Tibial nerve (tissue), 4 donors: ENCODE results near the gene SYNRG. TPM values are rescaled to one million over a fixed set of nuclear protein-coding genes. Genes with fewer than 3 reads are reported as not detected.

Experiments used
- DNase-seq, 2 donors: peaks; one replicate each; pipeline ENCODE4 v3.0.0-alpha.2; 2019; ENCODE audit warnings: low spot score in 2 of 2
- H3K27ac ChIP-seq, 4 donors: fragments of 200-600 bp; sonication (generic) in 3 of 4; one replicate each; pipeline ENCODE4 v1.5.1; 2017 to 2019; ENCODE audit warnings: mild to moderate bottlenecking in 1 of 4
- H3K27me3 ChIP-seq, 2 donors: fragments of 200-600 bp; sonication (generic) in 1 of 2; one replicate each; pipeline versions ENCODE4 v1.5.1 to v1.6.0; 2017 to 2019
- H3K36me3 ChIP-seq, 3 donors: fragments of 200-600 bp; sonication (generic); one replicate each; pipeline ENCODE4 v1.5.1; 2018 to 2019
- H3K4me1 ChIP-seq, 4 donors: fragments of 200-600 bp; sonication (generic) in 3 of 4; one replicate each; pipeline ENCODE4 v1.5.1; 2017 to 2019
- H3K4me3 ChIP-seq, 4 donors: fragments of 200-600 bp; sonication (generic) in 3 of 4; one replicate each; pipeline ENCODE4 v1.5.1; 2017 to 2019; ENCODE audit warnings: mild to moderate bottlenecking in 1 of 4, moderate library complexity in 1 of 4
- H3K9me3 ChIP-seq, 4 donors: fragments of 200-600 bp; sonication (generic) in 3 of 4; one replicate each; pipeline ENCODE4 v1.5.1; 2017 to 2019
- EP300 ChIP-seq, 2 donors: sonication (generic); formaldehyde crosslinking; IDR thresholded peaks; one replicate each; pipeline ENCODE4 v1.6.1; 2017; ENCODE audit warnings: antibody characterized with exemption in 2 of 2, mild to moderate bottlenecking in 1 of 2
- POLR2A ChIP-seq, 2 donors: fragments of 450-650 bp; IDR thresholded peaks; one replicate each; pipeline ENCODE4 v1.6.1; 2017; ENCODE audit warnings: antibody characterized with exemption in 2 of 2, mild to moderate bottlenecking in 2 of 2, moderate library complexity in 2 of 2
- WGBS, 2 donors: methylation state at CpG; one replicate each; pipeline ENCODE4 v1.1.5; 2018; 5-methylcytosine and 5-hydroxymethylcytosine counted together
- total RNA-seq, 4 donors: library from RNA; depleted of rRNA; stranded (reverse); fragments of >200 nt; gene quantifications; one replicate each; pipeline ENCODE4 v1.1.0, GENCODE V29; 2016
- TF ChIP-seq, protein P1 (sequence below), 5 experiments: fragments of 200-600 bp in 3 of 5; fragments of 450-650 bp in 2 of 5; sonication (generic) in 3 of 5; IDR thresholded peaks; one replicate each; pipeline ENCODE4 v1.5.1; 2016 to 2019; ENCODE audit warnings: antibody characterized with exemption in 5 of 5, mild to moderate bottlenecking in 3 of 5, moderate library complexity in 2 of 5

The SYNRG gene
- total RNA-seq, 4 donors from 2014 or later, result 26.8 to 42.3 (median 31.1) TPM

DNA sequence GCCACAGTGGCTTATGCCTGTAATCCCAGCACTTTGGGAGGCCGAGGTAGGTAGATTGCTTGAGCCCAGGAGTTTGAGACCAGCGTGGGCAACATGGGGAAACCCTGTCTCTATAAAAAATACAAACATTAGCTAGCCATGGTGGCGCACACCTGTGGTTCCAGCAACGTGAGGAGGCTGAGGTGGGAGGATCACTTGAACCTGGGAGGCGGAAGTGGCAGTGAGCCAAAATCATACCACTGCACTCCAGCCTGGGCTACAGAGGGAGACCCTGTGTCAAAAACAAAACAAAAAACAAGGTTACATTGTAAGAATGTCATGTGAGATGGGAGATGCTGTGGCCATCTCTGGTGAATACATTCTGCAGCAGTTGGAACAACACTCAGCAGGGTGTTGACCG lies 106.1 kb downstream of the SYNRG start:
- Histone ChIP-seq H3K4me3 (no peak overlapping the region), H3K9me3 (no peaks in the 10 kb centered on the region), H3K36me3 (peaks cover 0 to 8% (median 0%) of the 10 kb centered on the region in 3 donors), H3K27ac (no peak overlapping the region), H3K27me3 (no peaks in the 10 kb centered on the region), H3K4me1 (no peaks in the 10 kb centered on the region)
- DNase-seq, result no peak
- 93 to 98% methylated on average over 6 of the region's 6 CpGs for WGBS, 2 donors
- no peak for TF ChIP-seq EP300 (IDR thresholded peaks at IDR 0.05)
- no peak for TF ChIP-seq POLR2A (IDR thresholded peaks at IDR 0.05)
- TF ChIP-seq, protein P1, sequence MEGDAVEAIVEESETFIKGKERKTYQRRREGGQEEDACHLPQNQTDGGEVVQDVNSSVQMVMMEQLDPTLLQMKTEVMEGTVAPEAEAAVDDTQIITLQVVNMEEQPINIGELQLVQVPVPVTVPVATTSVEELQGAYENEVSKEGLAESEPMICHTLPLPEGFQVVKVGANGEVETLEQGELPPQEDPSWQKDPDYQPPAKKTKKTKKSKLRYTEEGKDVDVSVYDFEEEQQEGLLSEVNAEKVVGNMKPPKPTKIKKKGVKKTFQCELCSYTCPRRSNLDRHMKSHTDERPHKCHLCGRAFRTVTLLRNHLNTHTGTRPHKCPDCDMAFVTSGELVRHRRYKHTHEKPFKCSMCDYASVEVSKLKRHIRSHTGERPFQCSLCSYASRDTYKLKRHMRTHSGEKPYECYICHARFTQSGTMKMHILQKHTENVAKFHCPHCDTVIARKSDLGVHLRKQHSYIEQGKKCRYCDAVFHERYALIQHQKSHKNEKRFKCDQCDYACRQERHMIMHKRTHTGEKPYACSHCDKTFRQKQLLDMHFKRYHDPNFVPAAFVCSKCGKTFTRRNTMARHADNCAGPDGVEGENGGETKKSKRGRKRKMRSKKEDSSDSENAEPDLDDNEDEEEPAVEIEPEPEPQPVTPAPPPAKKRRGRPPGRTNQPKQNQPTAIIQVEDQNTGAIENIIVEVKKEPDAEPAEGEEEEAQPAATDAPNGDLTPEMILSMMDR (IDR thresholded peaks at IDR 0.05), result no peak

DNA sequence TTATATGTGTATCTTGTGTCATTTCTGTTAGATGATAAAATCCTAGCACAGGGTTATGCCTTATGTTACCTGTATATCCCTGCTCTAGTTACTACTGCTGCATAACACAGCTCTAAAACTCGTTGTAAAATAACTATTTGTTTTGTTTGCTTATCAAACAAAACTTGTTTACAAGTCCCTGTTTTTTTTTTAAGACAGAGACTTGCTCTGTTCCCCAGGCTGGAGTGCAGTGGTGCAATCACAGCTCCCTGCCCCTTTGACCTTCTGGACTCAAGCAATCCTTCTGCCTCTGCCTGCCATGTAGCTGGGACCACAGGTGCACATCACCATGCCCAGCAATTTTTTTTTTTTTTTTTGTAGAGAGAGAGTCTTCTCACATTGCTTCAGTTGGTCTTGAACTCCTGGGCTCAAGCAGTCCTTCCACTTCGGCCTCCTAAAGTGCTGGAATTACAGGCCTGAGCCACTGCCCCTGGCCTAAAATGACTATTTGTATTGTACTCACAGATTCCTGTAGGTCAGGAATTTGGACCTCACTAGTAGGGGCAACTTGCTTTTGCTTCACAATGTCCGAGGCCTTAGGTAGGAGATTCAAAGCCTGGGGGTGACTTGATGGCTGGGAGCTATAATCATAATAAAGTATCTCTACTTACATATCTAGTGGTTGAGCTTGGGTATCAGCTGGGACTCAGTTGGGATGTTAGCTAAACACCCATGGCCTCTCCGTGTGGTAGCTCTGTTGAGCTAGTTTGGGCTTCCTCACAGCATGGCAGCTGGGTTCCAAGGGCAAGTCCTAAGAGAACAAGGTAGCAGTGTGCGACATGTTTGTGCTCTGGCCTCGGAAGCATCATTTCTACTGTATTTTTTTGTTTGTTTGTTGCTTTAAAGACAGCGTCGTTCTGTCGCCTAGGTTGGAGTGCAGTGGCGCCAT lies 106.9 kb downstream of the SYNRG start:
- no peak for DNase-seq
- no peak overlapping the region for H3K4me3 ChIP-seq
- 82 to 91% methylated on average over 10 of the region's 10 CpGs for WGBS, 2 donors
- no peaks in the 10 kb centered on the region for H3K4me1 ChIP-seq
- H3K27ac ChIP-seq, result no peak overlapping the region
- H3K27me3 ChIP-seq, result no peaks in the 10 kb centered on the region
- peaks cover 0 to 8% (median 0%) of the 10 kb centered on the region in 3 donors for H3K36me3 ChIP-seq
- H3K9me3 ChIP-seq, result no peaks in the 10 kb centered on the region
- TF ChIP-seq EP300 (IDR thresholded peaks at IDR 0.05), result no peak
- TF ChIP-seq, protein P1 (IDR thresholded peaks at IDR 0.05), result no peak
- TF ChIP-seq POLR2A (IDR thresholded peaks at IDR 0.05), result no peak

GRCh38 chr17:37500378-37500777 lies 108.8 kb downstream of the SYNRG start:
- Histone ChIP-seq H3K36me3 (peaks cover 0 to 8% (median 0%) of the 10 kb centered on the region in 3 donors), H3K27me3 (no peaks in the 10 kb centered on the region), H3K4me1 (no peaks in the 10 kb centered on the region), H3K9me3 (no peaks in the 10 kb centered on the region), H3K4me3 (no peak overlapping the region), H3K27ac (no peak overlapping the region)
- TF ChIP-seq, protein P1 (IDR thresholded peaks at IDR 0.05), result no peak
- TF ChIP-seq POLR2A (IDR thresholded peaks at IDR 0.05) (no peak), EP300 (IDR thresholded peaks at IDR 0.05) (no peak)
- no peak for DNase-seq

DNA sequence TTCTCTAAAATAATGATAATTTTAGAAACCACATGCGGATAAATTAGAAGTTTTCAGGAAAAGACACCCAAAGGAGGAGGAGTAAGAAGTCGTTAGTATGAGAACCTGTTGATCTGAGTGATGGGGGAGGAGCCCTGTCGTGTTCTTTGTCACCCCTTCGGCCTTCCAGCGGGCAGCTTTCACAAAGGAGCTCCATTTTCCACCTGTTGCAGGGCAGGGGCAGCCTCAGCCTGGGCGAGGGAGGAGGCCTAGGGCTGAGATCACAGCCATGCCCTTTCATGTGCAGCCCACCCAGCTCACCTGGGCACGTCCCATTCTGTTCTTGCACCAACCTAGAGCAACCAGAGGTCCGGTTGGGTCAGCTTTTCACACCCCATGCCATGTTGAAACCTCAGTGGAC lies 114.2 kb downstream of the SYNRG start:
- WGBS, 2 donors, result 73 to 74% methylated on average over 8 of the region's 8 CpGs
- no peaks in the 10 kb centered on the region for H3K36me3 ChIP-seq
- no peaks in the 10 kb centered on the region for H3K27me3 ChIP-seq
- no peak overlapping the region for H3K4me3 ChIP-seq
- H3K9me3 ChIP-seq, result no peaks in the 10 kb centered on the region
- no peak for DNase-seq
- TF ChIP-seq EP300 (IDR thresholded peaks at IDR 0.05) (no peak), POLR2A (IDR thresholded peaks at IDR 0.05) (no peak)
- TF ChIP-seq, protein P1 (IDR thresholded peaks at IDR 0.05), result no peak
- H3K4me1 ChIP-seq, result peaks cover 0 to 31% (median 12%) of the 10 kb centered on the region in 4 donors
- H3K27ac ChIP-seq, result no peak overlapping the region

DNA sequence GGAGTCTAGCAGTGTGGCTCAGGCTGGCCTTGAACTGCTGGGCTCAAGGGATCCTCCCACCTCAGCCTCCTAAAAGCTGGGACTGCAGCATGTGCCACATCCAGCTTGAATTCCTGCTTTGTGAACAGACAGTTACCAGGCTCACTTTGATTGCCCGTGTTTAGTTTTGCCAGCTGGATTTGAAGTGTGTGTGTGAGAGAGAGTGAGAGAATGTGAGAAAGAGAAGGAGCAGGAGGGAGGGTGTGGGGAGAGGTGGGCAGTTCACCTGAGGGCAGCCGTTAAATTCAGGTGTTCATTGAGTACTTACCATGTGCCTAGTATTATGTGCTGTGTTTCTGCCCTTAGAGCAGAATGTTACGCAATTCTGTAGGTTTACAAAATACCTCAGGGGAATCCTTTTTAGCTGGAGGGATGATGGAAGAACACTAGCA lies 114.8 kb downstream of the SYNRG start:
- TF ChIP-seq POLR2A (IDR thresholded peaks at IDR 0.05) (no peak), EP300 (IDR thresholded peaks at IDR 0.05) (no peak)
- TF ChIP-seq, protein P1 (IDR thresholded peaks at IDR 0.05), result no peak
- WGBS, 2 donors, result 73 to 82% methylated on average over 3 of the region's 3 CpGs
- no peak for DNase-seq
- H3K36me3 ChIP-seq, result no peaks in the 10 kb centered on the region
- no peaks in the 10 kb centered on the region for H3K9me3 ChIP-seq
- no peak overlapping the region for H3K4me3 ChIP-seq
- H3K4me1 ChIP-seq, result peaks cover 0 to 31% (median 12%) of the 10 kb centered on the region in 4 donors
- H3K27me3 ChIP-seq, result no peaks in the 10 kb centered on the region
- H3K27ac ChIP-seq, result no peak overlapping the region
